H1 (cell line): Measurements from ENCODE around the gene DEXI. TPM values are rescaled to one million over a fixed set of nuclear protein-coding genes. Genes with fewer than 3 reads are reported as not detected.

Experiments used
- CHD1 ChIP-seq: IDR thresholded peaks from 2 replicates; pipeline ENCODE4 v1.6.1; 2012; ENCODE audit warnings: low read depth, low read length, improper control_type of control experiment
- EGR1 ChIP-seq: IDR thresholded peaks from 2 replicates; pipeline ENCODE4 v1.6.1; 2011; ENCODE audit warnings: low read depth, low read length, borderline replicate concordance
- polyA plus RNA-seq, 7 experiments: library from polyadenylated mRNA; depleted of rRNA in 3 of 7; stranded (reverse) in 5 of 7; unstranded in 2 of 7; fragments of >200 nt in 5 of 7; fragments of 200-250 nt in 2 of 7; gene quantifications; 1 replicate in 5 of 7; 2 replicates in 1 of 7; 4 replicates in 1 of 7; pipeline versions ENCODE4 v1.2.1 to v1.2.3, GENCODE V29; 2011 to 2013; ENCODE audit warnings: missing spikeins in 2 of 7, mixed read lengths in 2 of 7
- total RNA-seq: library from RNA; stranded (reverse); fragmentation: NEBNext Ultra II Directional; extraction: Animal tissue kit (Norgen Biotek cat#: 25700); gene quantifications from 2 replicates; pipeline ENCODE4 v1.2.1, GENCODE V29; 2021

Gene DEXI
- total and polyA plus RNA-seq, 2 of the 8 experiments (the other 6 are each of a cell fraction or from before 2014, with no cell fraction given), result 39.5 to 47.3 TPM

- TF ChIP-seq EGR1, result peak; percentile 82
- no peak for TF ChIP-seq CHD1
Observed at GRCh38 chr16:10981697-10982216, 39.5 kb upstream of the DEXI start (continued).
